ENCODE measurements around the gene SMARCD2. TPM values are rescaled to one million over a fixed set of nuclear protein-coding genes. Genes with fewer than 3 reads are reported as not detected.

SMARCD2 gene
- total RNA-seq, 2 experiments from 2014 or later, result 133 to 138 TPM

DNA sequence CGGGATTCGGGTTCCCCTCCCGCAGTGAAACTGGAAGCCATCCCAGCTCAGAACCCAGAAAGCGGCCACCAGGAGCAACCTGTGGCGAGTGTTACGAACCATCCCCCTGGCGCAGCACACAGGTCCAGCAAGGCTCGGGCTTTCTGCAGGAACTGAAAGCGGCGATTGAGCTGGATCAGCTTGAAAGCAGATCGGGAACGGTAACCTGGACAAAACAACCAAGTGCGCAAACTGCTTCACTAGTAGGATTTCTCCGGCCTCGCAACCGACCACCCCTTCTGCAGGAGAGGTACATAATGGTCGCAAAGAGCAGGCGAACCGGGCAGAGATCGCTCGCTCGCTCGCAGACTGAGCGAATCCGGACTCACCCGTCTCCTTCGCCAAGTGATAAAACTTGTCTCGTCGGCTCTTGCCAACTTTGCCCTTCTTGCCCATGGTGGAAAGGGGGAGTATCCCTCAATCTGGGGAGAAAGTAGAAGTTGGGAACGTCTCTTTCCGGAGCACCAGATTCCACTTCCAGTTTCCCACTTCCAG lies 15.9 kb downstream of the SMARCD2 start:
- peaks cover 70% of the 10 kb centered on the region for H3K4me1 Mint-ChIP-seq
- H3K36me3 Mint-ChIP-seq (ENCODE audit: low read depth), result peaks cover 73% of the 10 kb centered on the region
- H3K4me3 Mint-ChIP-seq, result peak overlapping the region; percentile 95
- no peaks in the 10 kb centered on the region for H3K27me3 Mint-ChIP-seq
- ChIA-PET POLR2A (interaction anchor here (0.6 to 1.4 kb wide), 5 partner anchors 12 to 205 kb away, joined by 3 to 4 read pairs (median 4); no protein-coding TSS in a partner anchor), CTCF (interaction anchor here (1.0 to 2.5 kb wide), 7 partner anchors 12 to 277 kb away, joined by 3 to 7 read pairs (median 4); partner anchors contain the start of gene SMARCD2)
- no peak for DNase-seq
- H3K27ac Mint-ChIP-seq, result peak overlapping the region; percentile 98
- no peaks in the 10 kb centered on the region for H3K9me3 Mint-ChIP-seq

DNA sequence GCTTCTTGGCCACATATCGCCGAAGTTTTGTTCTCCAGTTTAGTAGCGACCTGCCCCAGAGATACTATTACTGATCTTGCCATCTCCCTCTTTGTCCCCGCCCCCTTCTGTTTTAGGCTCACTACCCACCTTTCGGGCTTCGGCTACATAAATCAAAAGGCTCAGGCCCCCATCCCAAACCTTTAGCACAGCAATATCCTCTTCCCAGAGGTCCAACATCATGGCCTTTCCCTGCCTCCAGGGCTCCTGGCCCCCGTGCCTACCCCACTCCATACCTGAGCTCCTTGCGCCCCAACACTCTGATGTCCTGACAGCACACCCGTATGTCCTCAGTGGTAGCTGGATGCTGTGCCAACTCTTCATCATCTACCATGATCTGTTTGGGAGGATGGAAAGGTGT lies 18.1 kb downstream of the SMARCD2 start:
- DNase-seq, result no peak
- Mint-ChIP-seq H3K27me3 (no peaks in the 10 kb centered on the region), H3K27ac (no peak overlapping the region), H3K4me3 (no peak overlapping the region), H3K9me3 (no peaks in the 10 kb centered on the region), H3K4me1 (peaks cover 52% of the 10 kb centered on the region), H3K36me3 (ENCODE audit: low read depth) (peaks cover 68% of the 10 kb centered on the region)
- CTCF ChIA-PET, result interaction anchor here (1.2 to 2.7 kb wide), 4 partner anchors 10 to 25 kb away, joined by 3 to 12 read pairs (median 5); no protein-coding TSS in a partner anchor
- POLR2A ChIA-PET, result no interaction called here

GRCh38 chr17:63823659-63824331 lies 18.7 kb downstream of the SMARCD2 start:
- ChIA-PET POLR2A (no interaction called here), CTCF (interaction anchor here (0.6 to 2.7 kb wide), 4 partner anchors 11 to 724 kb away, joined by 3 to 12 read pairs (median 5); no protein-coding TSS in a partner anchor)
- no peak overlapping the region for H3K27ac Mint-ChIP-seq
- peaks cover 50% of the 10 kb centered on the region for H3K4me1 Mint-ChIP-seq
- H3K4me3 Mint-ChIP-seq, result no peak overlapping the region
- no peaks in the 10 kb centered on the region for H3K9me3 Mint-ChIP-seq
- no peaks in the 10 kb centered on the region for H3K27me3 Mint-ChIP-seq
- no peak for DNase-seq
- peaks cover 67% of the 10 kb centered on the region for H3K36me3 Mint-ChIP-seq (ENCODE audit: low read depth)

- DNase-seq, result no peak
- ChIA-PET POLR2A (no interaction called here), CTCF (interaction anchor here (1.4 to 2.7 kb wide), 3 partner anchors 12 to 24 kb away, joined by 4 to 12 read pairs (median 4); no protein-coding TSS in a partner anchor)
- H3K4me3 Mint-ChIP-seq, result no peak overlapping the region
- H3K27ac Mint-ChIP-seq, result no peak overlapping the region
- H3K9me3 Mint-ChIP-seq, result no peaks in the 10 kb centered on the region
- no peaks in the 10 kb centered on the region for H3K27me3 Mint-ChIP-seq
- peaks cover 41% of the 10 kb centered on the region for H3K4me1 Mint-ChIP-seq
- peaks cover 74% of the 10 kb centered on the region for H3K36me3 Mint-ChIP-seq (ENCODE audit: low read depth)
These were observed 19.9 kb downstream of the SMARCD2 start for GRCh38 chr17:63822537-63822936.

GRCh38 chr17:63821804-63822203 lies 20.7 kb downstream of the SMARCD2 start:
- no peak for DNase-seq
- no peaks in the 10 kb centered on the region for H3K27me3 Mint-ChIP-seq
- CTCF ChIA-PET, result interaction anchor here (0.7 to 2.0 kb wide), 4 partner anchors 12 to 41 kb away, joined by 3 to 4 read pairs (median 4); no protein-coding TSS in a partner anchor
- H3K36me3 Mint-ChIP-seq (ENCODE audit: low read depth), result peaks cover 78% of the 10 kb centered on the region
- POLR2A ChIA-PET, result no interaction called here
- no peaks in the 10 kb centered on the region for H3K9me3 Mint-ChIP-seq
- H3K4me1 Mint-ChIP-seq, result peaks cover 41% of the 10 kb centered on the region
- peak overlapping the region; percentile 70 for H3K27ac Mint-ChIP-seq
- H3K4me3 Mint-ChIP-seq, result no peak overlapping the region

DNA sequence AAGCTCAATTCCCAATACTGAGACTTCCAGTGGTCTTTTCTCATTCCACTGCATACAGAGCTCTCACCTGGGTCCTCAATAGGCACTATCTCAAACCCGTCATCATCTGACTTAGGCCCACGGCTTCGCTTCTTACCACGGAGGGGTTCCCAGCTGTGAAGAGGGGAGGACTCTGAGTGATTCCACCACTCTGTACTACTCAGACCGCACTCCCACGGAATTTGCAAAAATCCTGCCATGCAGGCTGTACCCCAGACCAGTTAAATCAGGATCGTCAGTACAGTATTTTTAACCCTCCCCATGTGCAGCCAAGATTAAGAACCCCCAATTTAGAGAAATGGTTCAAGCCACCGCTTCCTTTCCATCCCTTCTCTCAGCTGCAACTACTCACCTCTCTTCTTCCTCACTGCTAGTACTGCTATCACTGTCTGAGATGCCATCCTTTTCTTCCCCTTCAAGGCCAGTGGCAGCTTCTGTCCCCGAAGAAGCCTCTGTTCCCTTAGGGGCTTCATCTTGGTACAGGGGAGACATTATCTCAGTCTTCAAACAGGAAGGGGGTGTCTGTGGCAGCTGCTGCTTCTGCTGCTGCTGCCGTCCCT lies 21.4 kb downstream of the SMARCD2 start:
- H3K9me3 Mint-ChIP-seq, result no peaks in the 10 kb centered on the region
- H3K27ac Mint-ChIP-seq, result peak overlapping the region; percentile 58
- CTCF ChIA-PET, result interaction anchor here (0.6 to 2.0 kb wide), 4 partner anchors 11 to 40 kb away, joined by 3 to 4 read pairs (median 3); no protein-coding TSS in a partner anchor
- no peak for DNase-seq
- peaks cover 37% of the 10 kb centered on the region for H3K4me1 Mint-ChIP-seq
- peaks cover 80% of the 10 kb centered on the region for H3K36me3 Mint-ChIP-seq (ENCODE audit: low read depth)
- no peaks in the 10 kb centered on the region for H3K27me3 Mint-ChIP-seq
- H3K4me3 Mint-ChIP-seq, result no peak overlapping the region
- POLR2A ChIA-PET, result no interaction called here

DNA sequence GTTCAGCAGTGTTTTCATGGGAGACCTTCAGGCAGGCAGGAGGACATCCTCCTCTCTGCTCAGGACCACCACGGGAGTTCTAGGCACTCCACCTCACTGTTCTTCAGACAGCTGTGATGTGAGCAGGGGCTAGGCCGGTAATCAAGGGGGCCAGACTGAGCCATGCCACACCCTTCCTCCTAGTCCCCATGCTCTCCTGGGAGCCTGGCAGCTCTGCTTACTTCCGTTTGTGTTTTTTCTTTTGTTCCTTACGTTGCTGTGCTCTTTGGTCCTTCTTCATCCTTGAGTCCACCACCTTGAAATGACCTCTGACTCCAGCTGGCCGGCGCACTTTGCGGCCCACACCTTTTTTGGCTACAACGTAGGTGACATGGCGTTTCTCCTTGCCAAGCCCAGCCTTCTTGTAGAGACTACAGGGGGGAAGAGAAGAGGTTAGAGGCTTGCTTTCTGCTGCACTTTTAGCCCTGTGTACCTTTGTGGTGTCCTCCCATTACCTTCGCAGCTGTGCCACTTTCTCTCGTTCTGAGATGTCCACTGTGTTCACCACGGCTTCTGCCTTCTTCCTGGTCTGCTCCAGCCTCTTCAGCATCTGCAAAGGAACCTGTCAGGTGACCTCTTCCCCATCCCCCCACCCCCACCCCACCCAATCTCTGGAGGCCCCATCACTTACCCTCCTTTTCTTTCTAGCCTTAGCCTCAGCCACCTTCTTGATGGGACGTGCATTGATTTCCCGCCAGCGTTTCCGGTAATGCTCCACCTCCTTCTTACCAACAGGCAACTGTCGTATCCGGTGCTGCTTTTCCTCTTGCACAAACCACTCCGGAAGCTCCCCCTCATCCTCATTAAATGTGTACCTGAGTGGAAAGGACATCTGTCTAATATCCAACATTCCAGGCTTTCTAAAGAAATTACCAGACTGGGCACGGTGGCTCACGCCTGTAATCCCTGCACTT lies 22.6 kb downstream of the SMARCD2 start:
- POLR2A ChIA-PET, result no interaction called here

DNA sequence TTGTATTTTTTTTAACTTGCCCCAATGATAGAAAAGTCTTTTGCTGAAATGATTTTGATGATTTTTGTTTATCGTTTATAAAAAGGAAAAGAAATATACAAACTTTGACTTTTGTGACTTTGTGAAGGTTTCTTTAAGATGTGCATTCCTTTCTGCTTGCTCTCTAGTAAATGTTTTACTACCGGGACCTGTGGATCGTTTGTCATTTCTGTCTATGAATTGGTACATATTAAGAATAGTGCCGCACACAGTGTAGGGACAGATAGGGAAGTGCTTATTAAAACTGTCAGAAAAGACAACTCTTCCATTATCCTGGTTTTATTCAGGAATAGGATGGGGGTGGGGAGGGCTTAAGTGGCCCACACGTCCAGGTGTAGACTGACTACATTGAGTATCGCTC lies 23.4 kb downstream of the SMARCD2 start:
- H3K27me3 Mint-ChIP-seq, result no peaks in the 10 kb centered on the region
- H3K4me3 Mint-ChIP-seq, result no peak overlapping the region
- ChIA-PET CTCF (interaction anchor here (1.2 to 1.5 kb wide), 2 partner anchors 9 to 40 kb away, joined by 3 to 8 read pairs; no protein-coding TSS in a partner anchor), POLR2A (no interaction called here)
- H3K36me3 Mint-ChIP-seq (ENCODE audit: low read depth), result peaks cover 79% of the 10 kb centered on the region
- no peaks in the 10 kb centered on the region for H3K9me3 Mint-ChIP-seq
- no peak for DNase-seq
- no peak overlapping the region for H3K27ac Mint-ChIP-seq
- peaks cover 19% of the 10 kb centered on the region for H3K4me1 Mint-ChIP-seq

More for the DNA sequence above, 22.6 kb downstream of the SMARCD2 start:
- DNase-seq, result no peak
- no peaks in the 10 kb centered on the region for H3K27me3 Mint-ChIP-seq
- H3K4me3 Mint-ChIP-seq, result peak overlapping the region; percentile 43
- CTCF ChIA-PET, result interaction anchor here (0.7 to 1.5 kb wide), 4 partner anchors 9 to 41 kb away, joined by 3 to 8 read pairs (median 3); no protein-coding TSS in a partner anchor
- peaks cover 79% of the 10 kb centered on the region for H3K36me3 Mint-ChIP-seq (ENCODE audit: low read depth)
- no peaks in the 10 kb centered on the region for H3K9me3 Mint-ChIP-seq
- H3K4me1 Mint-ChIP-seq, result peaks cover 25% of the 10 kb centered on the region
- H3K27ac Mint-ChIP-seq, result peak overlapping the region; percentile 69

DNA sequence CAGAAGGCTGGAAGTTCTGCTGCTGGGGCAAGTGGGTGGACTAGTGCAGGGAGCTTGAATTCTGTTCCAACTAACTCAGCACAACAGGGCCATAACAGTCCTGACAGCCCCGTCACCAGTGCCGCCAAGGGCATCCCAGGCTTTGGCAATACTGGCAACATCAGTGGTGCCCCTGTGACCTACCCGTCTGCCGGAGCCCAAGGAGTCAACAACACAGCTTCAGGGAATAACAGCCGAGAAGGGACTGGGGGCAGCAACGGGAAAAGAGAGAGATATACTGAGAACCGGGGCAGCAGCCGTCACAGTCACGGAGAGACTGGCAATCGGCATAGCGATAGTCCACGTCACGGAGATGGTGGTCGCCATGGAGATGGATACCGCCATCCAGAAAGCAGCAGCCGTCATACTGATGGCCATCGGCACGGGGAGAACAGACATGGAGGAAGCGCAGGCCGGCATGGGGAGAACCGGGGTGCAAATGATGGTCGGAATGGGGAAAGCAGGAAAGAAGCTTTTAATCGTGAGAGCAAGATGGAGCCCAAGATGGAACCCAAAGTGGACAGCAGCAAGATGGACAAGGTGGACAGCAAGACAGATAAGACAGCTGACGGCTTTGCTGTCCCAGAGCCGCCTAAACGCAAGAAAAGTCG lies 24.6 kb downstream of the SMARCD2 start:
- Mint-ChIP-seq H3K36me3 (ENCODE audit: low read depth) (peaks cover 81% of the 10 kb centered on the region), H3K4me1 (peaks cover 12% of the 10 kb centered on the region), H3K4me3 (no peak overlapping the region), H3K27ac (no peak overlapping the region), H3K27me3 (no peaks in the 10 kb centered on the region), H3K9me3 (no peaks in the 10 kb centered on the region)
- ChIA-PET POLR2A (no interaction called here), CTCF (interaction anchor here (1.5 kb wide), 1 partner anchor 11 kb away, joined by 8 read pairs; no protein-coding TSS in a partner anchor)
- DNase-seq, result no peak

DNA sequence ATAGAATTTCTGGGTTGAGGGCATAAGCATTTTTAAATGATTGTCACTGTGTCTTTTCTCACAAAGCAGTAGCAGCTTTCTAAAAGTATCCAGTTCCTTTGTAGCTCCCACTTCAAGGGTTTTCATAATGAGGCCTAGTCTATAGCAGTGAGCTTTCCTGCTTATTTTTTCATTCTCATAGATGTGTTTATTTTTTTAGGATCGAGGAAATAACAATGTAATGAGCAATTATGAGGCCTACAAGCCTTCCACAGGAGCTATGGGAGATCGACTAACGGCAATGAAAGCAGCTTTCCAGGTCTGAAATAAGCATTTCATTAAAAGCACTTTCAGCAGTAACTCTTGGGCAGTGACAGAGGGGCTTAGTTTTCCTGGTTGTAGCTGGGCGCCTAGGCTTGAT lies 25.8 kb downstream of the SMARCD2 start:
- no peaks in the 10 kb centered on the region for H3K27me3 Mint-ChIP-seq
- ChIA-PET CTCF (interaction anchor here (0.6 to 1.4 kb wide), 3 partner anchors 13 to 30 kb away, joined by 3 to 4 read pairs (median 3); no protein-coding TSS in a partner anchor), POLR2A (no interaction called here)
- H3K4me3 Mint-ChIP-seq, result no peak overlapping the region
- no peak overlapping the region for H3K27ac Mint-ChIP-seq
- no peaks in the 10 kb centered on the region for H3K9me3 Mint-ChIP-seq
- peaks cover 80% of the 10 kb centered on the region for H3K36me3 Mint-ChIP-seq (ENCODE audit: low read depth)
- peaks cover 8% of the 10 kb centered on the region for H3K4me1 Mint-ChIP-seq
- DNase-seq, result no peak

DNA sequence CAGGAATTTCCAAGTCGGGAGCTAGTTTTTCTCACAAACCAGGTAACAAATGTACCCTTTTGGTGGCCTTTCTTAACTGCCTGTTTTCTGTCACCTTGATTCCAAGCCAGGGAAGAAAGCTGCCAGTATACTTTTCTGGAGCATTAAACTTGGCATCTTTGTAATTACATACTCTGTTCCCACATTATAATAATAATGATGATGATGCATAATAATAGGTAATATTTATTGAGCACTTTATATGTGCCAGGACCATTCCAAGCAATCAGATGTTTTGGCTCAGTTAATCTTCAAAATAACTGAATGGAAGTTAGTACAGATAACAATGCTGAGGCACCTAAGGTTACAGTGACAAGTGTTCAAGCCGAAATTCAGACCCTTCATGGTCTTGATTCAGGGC lies 26.4 kb downstream of the SMARCD2 start:
- Mint-ChIP-seq H3K4me1 (peaks cover 8% of the 10 kb centered on the region), H3K4me3 (no peak overlapping the region), H3K27ac (peak overlapping the region; percentile 60), H3K9me3 (no peaks in the 10 kb centered on the region), H3K36me3 (ENCODE audit: low read depth) (peaks cover 81% of the 10 kb centered on the region), H3K27me3 (no peaks in the 10 kb centered on the region)
- DNase-seq, result no peak
- POLR2A ChIA-PET, result no interaction called here
- CTCF ChIA-PET, result interaction anchor here (1.1 to 1.4 kb wide), 2 partner anchors 12 to 30 kb away, joined by 3 read pairs; no protein-coding TSS in a partner anchor

All from activated CD4-positive, alpha-beta T cell treated with anti-CD3 and anti-CD28 coated beads, Interleukin-2, amount 10 ng/mL, durations not matched to agents 7 days and 5 days (primary cell).